Right forelimb (tissue), 1 donor: Measurements from ENCODE around the gene SNX20.

ENCODE experiments used
- DNase-seq: peaks from one replicate; pipeline ENCODE4 v3.0.0-alpha.2; 2018

Gene SNX20

GRCh38 chr16:50653633-50654519 lies 27.2 kb downstream of the SNX20 start:
- DNase-seq: no peak

- no peak for DNase-seq
Observed at GRCh38 chr16:50652836-50653425, 28.2 kb downstream of the SNX20 start.

DNA sequence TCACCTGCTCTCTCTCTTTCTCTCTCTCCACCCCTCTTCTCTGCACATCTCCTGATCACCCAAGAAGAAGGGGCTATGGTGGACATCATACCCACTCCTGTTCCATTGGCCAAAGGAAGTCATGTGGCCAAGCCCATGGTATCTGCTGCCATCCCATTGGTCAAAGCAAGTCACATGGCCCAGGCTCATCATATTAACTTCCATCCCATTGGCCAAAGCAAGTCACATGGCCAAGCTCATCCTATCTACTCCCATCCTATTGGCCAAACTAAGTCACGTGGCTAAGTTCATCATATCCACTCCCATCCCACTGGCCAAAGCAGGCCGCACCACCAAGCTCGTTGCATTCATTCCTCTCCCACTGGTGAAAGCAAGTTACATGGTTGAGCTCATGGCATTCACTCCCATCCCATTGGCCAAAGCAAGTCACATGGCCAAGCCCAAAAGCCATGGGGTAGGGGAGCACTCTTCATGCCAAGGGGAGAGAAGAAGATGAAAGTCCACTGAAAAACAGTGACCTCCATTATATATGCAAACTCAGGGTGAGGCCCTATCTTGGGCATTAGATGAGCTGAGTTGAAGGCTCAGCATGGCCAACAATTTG lies 29.2 kb downstream of the SNX20 start:
- no peak for DNase-seq

- no peak for DNase-seq
Observed at GRCh38 chr16:50646345-50646744, 34.8 kb downstream of the SNX20 start.

GRCh38 chr16:50645563-50646220 lies 35.4 kb downstream of the SNX20 start:
- DNase-seq: no peak

- peak; percentile 56 for DNase-seq
Observed at GRCh38 chr16:50644729-50645128, 36.4 kb downstream of the SNX20 start.

GRCh38 chr16:50644245-50644644 lies 36.9 kb downstream of the SNX20 start:
- no peak for DNase-seq

GRCh38 chr16:50643192-50643591 lies 37.9 kb downstream of the SNX20 start:
- DNase-seq: no peak

DNA sequence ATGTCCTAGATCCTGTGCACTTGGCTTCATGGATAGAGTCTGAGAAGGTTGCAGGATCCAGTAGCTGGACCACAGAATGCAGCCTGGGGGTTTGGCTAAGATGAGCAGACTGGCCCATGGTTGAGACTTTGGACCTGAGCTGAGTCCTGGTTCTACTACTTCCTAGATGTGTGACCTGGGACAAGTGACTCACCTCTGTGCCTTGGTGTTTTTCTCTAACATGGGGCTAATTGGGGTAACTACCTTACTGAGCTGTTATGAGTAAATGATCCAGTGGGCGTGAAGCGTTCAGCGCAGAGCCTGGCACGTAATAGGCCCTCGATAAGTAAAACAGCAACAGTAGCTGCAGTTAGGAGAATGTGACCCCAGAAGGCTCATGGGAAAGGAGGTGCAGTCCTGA lies 38.8 kb downstream of the SNX20 start:
- no peak for DNase-seq

- no peak for DNase-seq
Observed at GRCh38 chr16:50641818-50642187, 39.3 kb downstream of the SNX20 start.

GRCh38 chr16:50640919-50641817 lies 39.9 kb downstream of the SNX20 start:
- DNase-seq: no peak

DNA sequence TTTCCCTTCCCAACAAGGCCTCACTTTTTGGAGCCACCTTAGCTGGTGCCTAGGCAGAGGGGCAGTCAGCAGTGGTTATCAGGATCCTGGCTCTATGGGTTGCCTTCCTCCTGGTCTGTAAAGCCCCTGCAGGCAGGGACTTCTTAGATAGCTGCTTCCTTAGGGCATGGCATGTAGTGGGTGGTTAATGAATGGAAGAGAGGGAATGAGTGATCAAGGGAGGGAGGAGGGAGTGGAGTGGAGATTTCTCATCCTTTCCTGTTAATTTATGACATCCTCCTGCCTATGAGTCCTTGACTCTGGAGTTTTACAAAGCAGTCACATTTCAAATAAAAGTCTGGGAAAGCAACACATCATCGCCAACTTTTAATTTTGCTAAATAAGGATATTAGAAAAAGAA lies 40.7 kb downstream of the SNX20 start:
- no peak for DNase-seq

- DNase-seq: no peak
Observed at GRCh38 chr16:50638816-50639670, 42.1 kb downstream of the SNX20 start.

GRCh38 chr16:50637716-50638602 lies 43.2 kb downstream of the SNX20 start:
- DNase-seq: no peak

GRCh38 chr16:50636753-50637374 lies 44.2 kb downstream of the SNX20 start:
- DNase-seq: no peak

DNA sequence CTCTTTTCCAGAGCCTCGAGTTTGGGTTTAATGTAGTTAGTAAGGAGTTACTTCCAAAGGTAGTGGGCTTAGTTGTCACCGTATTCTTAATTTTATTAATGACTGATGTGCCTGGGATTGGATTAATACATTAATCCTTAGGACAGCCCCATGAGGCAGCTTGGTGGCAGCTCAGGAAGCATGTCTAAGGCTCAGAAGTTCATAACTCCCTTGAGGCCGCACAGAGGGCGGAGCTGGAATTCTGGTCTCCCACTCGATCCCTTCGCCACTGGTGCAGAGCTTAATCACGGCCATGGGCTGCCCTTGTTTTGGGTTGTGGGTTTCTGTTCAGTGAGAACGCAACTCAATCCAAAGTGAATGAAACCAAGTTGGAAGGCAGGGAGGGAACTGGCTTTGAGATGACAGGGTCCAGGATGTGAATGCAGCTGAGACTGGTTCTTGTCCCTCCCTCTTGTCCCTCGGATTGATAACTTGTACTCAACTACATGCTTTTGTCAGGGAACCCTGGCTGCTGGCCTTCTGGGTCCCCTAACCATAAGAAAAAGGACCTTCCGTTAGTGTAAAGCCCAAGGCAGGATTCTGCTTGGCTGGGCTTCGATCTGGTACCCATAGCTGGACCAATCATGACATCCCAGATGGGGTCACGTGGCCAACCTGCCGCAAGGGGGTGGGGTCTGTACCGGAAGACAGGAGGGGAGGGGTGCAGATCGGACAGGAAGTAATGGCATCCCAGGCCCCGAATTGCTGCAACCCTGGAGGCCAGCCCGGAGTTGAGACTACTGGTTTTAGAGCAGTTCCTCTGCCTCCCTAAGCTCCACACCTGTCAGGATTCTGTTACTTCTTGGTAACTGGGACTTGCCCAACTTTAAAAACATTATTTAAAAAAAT lies 45.4 kb downstream of the SNX20 start:
- no peak for DNase-seq

DNA sequence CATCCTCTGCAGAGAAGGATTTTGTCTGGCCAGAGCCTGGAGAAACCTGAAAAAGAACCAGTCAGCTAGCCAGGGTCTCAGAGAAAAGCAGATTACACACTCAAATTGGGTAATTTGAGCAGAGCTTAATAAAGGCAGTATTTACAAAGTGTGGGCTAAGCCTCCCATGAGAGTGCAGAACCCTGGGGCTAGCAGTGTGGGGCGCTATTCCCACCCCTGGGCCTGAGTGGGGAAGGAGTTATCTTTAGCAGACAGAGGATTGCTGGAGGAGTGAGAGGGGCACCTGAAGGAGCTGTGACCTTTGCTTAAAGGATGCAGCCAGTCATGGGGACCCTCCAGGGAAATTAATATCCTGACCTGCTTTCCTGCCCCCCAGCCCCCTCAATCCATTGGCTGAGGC lies 46.2 kb downstream of the SNX20 start:
- no peak for DNase-seq

DNA sequence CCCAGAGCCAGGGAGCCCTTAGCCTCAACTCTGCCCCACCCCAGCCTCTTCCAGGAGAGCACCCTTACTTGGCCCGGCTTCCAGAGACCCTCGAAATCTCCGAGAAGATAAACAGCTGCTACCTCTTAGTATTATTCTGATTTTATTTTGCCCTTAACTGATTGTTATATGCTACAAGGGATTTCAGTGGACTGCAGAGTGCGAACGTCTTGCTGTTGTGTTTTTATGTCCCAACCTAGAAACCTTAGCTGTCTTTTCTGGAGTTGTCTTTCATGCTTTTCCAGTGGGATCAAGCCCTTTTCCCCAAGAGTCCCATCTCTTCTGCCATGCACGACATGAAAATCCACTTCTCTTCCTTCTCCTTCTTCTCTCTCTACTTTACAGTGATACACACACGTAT lies 47.0 kb downstream of the SNX20 start:
- no peak for DNase-seq
